Calu3 (cell line): ENCODE results near the gene NOP14. TPM values are rescaled to one million over a fixed set of nuclear protein-coding genes. Genes with fewer than 3 reads are reported as not detected.

Experiments
- BruUV-seq: library from RNA; stranded (reverse); fragments of 400-500 nt; replicated peaks from 2 replicates; lab custom pipeline; 2021; lab: Mats Ljungman, UMichigan
- CTCF ChIA-PET: fragments of 300-600 bp; sonication (Branson Sonifier 250); formaldehyde crosslinking; loops from one replicate; lab custom pipeline; 2022; ENCODE audit warnings: antibody characterized with exemption; lab: Charles Lee
- DNase-seq: peaks from one replicate; pipeline ENCODE4 v3.0.0; 2022
- H3K27ac Mint-ChIP-seq: one replicate; pipeline ENCODE4 v1.8.0; 2022; ENCODE audit warnings: mixed read lengths; ENCODE audit not compliant: unreplicated experiment
- H3K27me3 Mint-ChIP-seq: one replicate; pipeline ENCODE4 v1.8.0; 2022; ENCODE audit warnings: mixed read lengths; ENCODE audit not compliant: unreplicated experiment
- H3K36me3 Mint-ChIP-seq: one replicate; pipeline ENCODE4 v1.8.0; 2022; ENCODE audit warnings: mild to moderate bottlenecking, moderate library complexity, mixed read lengths; ENCODE audit not compliant: insufficient read depth, unreplicated experiment
- H3K4me1 Mint-ChIP-seq: one replicate; pipeline ENCODE4 v1.8.0; 2022; ENCODE audit warnings: mild to moderate bottlenecking, low read depth, mixed read lengths; ENCODE audit not compliant: unreplicated experiment
- H3K4me3 Mint-ChIP-seq: one replicate; pipeline ENCODE4 v1.8.0; 2022; ENCODE audit warnings: mild to moderate bottlenecking, low read depth, moderate library complexity, mixed read lengths; ENCODE audit not compliant: unreplicated experiment
- H3K9me3 Mint-ChIP-seq: one replicate; pipeline ENCODE4 v1.8.0; 2022; ENCODE audit warnings: low read depth, mixed read lengths; ENCODE audit not compliant: unreplicated experiment
- intact Hi-C: fragments of 100-400 bp; cut with micrococcal nuclease; formaldehyde crosslinking; loops from one replicate; pipeline ENCODE4 v1.10.0; 2022; ENCODE audit not compliant: unreplicated experiment
- total RNA-seq: library from RNA; stranded (reverse); gene quantifications from 2 replicates; pipeline ENCODE4 v1.2.3, GENCODE V29; 2022
- TF ChIP-seq, protein P1 (sequence below): fragments of 200-600 bp; IDR thresholded peaks from one replicate; pipeline ENCODE4 v1.8.0; 2022; ENCODE audit warnings: antibody characterized with exemption; ENCODE audit not compliant: unreplicated experiment

Gene NOP14
- total RNA-seq, 1 experiment from 2014 or later: 29.4 TPM

DNA sequence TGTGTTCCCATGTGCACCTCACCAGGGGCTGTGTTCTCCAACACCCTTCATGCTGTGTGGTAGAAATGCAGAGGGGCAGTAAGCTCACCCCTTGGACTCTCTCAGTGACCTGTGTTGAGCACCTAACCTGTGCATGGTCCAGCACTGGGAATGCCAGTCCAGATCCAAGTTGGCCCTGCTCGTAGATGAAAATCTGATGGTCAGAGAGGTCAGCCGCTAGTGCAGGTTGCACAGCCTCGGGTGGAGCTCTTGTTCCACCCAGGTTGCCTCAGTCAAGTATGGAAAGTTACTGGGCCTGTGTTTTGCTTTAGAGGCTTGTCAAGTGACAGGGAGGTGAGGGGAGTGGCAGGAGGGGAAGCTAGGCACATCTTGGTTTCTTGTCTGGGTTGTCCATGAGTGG, 51.3 kb downstream of the NOP14 start:
- Mint-ChIP-seq H3K4me3 (no peak overlapping the region), H3K9me3 (no peaks in the 10 kb centered on the region), H3K36me3 (peaks cover 17% of the 10 kb centered on the region), H3K4me1 (peaks cover 12% of the 10 kb centered on the region), H3K27me3 (no peaks in the 10 kb centered on the region), H3K27ac (no peak overlapping the region)
- no peak for DNase-seq
- no TSS peak for BruUV-seq
- TF ChIP-seq, protein P1, sequence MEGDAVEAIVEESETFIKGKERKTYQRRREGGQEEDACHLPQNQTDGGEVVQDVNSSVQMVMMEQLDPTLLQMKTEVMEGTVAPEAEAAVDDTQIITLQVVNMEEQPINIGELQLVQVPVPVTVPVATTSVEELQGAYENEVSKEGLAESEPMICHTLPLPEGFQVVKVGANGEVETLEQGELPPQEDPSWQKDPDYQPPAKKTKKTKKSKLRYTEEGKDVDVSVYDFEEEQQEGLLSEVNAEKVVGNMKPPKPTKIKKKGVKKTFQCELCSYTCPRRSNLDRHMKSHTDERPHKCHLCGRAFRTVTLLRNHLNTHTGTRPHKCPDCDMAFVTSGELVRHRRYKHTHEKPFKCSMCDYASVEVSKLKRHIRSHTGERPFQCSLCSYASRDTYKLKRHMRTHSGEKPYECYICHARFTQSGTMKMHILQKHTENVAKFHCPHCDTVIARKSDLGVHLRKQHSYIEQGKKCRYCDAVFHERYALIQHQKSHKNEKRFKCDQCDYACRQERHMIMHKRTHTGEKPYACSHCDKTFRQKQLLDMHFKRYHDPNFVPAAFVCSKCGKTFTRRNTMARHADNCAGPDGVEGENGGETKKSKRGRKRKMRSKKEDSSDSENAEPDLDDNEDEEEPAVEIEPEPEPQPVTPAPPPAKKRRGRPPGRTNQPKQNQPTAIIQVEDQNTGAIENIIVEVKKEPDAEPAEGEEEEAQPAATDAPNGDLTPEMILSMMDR: no peak
- CTCF ChIA-PET: no interaction called here
- intact Hi-C loops: no loop called here

DNA sequence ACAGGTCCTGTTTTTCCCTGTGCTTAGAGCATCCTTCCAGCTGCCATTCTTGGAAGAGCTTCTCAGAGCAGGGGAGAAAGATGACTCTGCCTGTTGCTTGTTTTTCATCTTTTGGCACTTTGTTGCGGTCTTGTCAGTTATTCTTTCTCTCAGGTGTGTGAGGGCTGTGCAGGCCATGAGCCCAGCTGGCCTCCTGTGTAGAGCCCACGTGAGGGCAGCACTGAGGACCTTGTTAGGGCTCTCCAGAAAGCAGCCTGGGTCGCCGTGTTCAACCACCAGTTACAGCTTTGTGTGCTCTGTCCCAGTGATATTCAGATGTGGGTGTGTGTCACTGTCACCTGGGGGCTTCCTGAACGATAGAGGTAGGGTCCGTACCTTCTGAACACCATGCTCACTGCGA, 52.8 kb downstream of the NOP14 start:
- H3K4me1 Mint-ChIP-seq: peaks cover 12% of the 10 kb centered on the region
- peaks cover 21% of the 10 kb centered on the region for H3K36me3 Mint-ChIP-seq
- CTCF ChIA-PET: no interaction called here
- no TSS peak for BruUV-seq
- H3K27me3 Mint-ChIP-seq: no peaks in the 10 kb centered on the region
- intact Hi-C loops: no loop called here
- no peak overlapping the region for H3K4me3 Mint-ChIP-seq
- no peaks in the 10 kb centered on the region for H3K9me3 Mint-ChIP-seq
- no peak for DNase-seq
- H3K27ac Mint-ChIP-seq: no peak overlapping the region
- TF ChIP-seq, protein P1: no peak

- intact Hi-C loops: loop anchor here (5.0 kb wide), 1 partner anchor 62 kb away; no protein-coding TSS in a partner anchor
- no peaks in the 10 kb centered on the region for H3K9me3 Mint-ChIP-seq
- peaks cover 24% of the 10 kb centered on the region for H3K36me3 Mint-ChIP-seq
- H3K27me3 Mint-ChIP-seq: no peaks in the 10 kb centered on the region
- no peak for DNase-seq
- CTCF ChIA-PET: no interaction called here
- no TSS peak for BruUV-seq
- TF ChIP-seq, protein P1: no peak
- no peak overlapping the region for H3K27ac Mint-ChIP-seq
- peaks cover 12% of the 10 kb centered on the region for H3K4me1 Mint-ChIP-seq
- H3K4me3 Mint-ChIP-seq: no peak overlapping the region
Observed at GRCh38 chr4:2909583-2909982, 53.6 kb downstream of the NOP14 start.

GRCh38 chr4:2908686-2909085, 54.5 kb downstream of the NOP14 start:
- Mint-ChIP-seq H3K27me3 (no peaks in the 10 kb centered on the region), H3K9me3 (no peaks in the 10 kb centered on the region), H3K4me1 (peaks cover 12% of the 10 kb centered on the region), H3K4me3 (no peak overlapping the region), H3K36me3 (peaks cover 28% of the 10 kb centered on the region), H3K27ac (no peak overlapping the region)
- CTCF ChIA-PET: no interaction called here
- intact Hi-C loops: loop anchor here (5.0 kb wide), 1 partner anchor 61 kb away; no protein-coding TSS in a partner anchor
- DNase-seq: no peak
- BruUV-seq: no TSS peak
- TF ChIP-seq, protein P1: no peak
